T-helper 1 cell treated with Interleukin-12 subunit alpha and Interleukin-12 subunit beta and Interleukin-4 antibody, amounts not matched to agents 30 ng/mL and 1 ng/mL, for 36 hours (primary cell): ENCODE data around the gene PIK3R6. TPM values are rescaled to one million over a fixed set of nuclear protein-coding genes. Genes with fewer than 3 reads are reported as not detected.

Experiments used
- intact Hi-C: fragments of 100-400 bp; cut with micrococcal nuclease; formaldehyde crosslinking; loops from one replicate; pipeline ENCODE4 v1.15.1; 2024
- total RNA-seq: library from RNA; stranded (reverse); gene quantifications from 2 replicates; pipeline ENCODE4 v1.2.3, GENCODE V29; 2022

Gene PIK3R6
- total RNA-seq, 1 donor from 2014 or later = 4.3 TPM

GRCh38 chr17:8894202-8894671, 26.8 kb upstream of the PIK3R6 start:
- intact Hi-C loops = loop anchor here (10.0 kb wide), 1 partner anchor 109 kb away; no protein-coding TSS in a partner anchor

DNA sequence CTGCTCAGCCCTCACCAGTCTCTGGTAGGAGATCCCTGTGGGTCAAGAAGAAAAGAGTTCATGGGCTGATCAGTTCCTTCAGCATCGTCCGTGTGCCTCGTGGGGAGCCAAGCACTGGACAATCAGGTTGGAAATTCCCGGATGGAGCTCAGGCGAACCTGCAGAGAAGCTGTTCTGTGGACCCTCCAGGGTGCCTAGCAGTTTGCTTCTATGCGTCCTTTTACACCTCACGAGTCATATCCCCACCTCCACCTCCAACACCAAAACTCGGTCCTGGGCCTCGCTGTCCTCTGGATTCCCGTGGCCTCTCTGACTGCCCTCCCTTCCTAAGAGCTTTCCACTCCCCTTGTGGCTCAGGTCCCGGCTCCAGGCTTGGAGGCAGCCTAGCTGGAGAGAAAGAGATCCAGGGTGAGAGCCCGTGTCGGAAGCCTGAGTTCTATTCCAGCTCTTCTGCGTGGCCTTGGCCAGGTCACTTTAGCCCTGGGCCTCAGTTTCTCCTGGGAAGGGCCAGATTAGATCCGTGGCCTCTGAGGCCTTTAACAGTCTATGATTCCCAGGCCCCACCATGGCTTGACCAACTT, 26.2 kb upstream of the PIK3R6 start:
- intact Hi-C loops = loop anchor here (10.0 kb wide), 1 partner anchor 109 kb away; no protein-coding TSS in a partner anchor

DNA sequence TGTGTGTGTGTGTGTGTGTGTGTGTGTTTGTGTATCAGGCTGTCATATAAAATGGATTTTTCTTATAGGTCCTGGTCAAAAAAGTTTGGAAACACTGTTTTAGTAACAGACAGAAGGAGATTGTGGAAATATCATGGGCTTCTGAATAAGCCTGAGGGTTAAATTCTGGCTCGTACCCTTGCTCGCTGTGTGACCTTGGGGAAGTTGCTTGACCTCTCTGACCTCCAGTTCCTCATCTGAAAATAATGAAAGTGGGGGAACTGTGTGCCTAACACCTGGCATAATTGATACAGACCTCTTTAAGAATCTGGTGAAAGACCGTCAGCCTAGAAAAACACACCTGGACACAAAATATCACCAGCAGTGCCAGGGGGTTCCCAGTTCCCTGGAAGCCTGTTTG, 25.6 kb upstream of the PIK3R6 start:
- intact Hi-C loops = loop anchor here (10.0 kb wide), 1 partner anchor 108 kb away; no protein-coding TSS in a partner anchor

DNA sequence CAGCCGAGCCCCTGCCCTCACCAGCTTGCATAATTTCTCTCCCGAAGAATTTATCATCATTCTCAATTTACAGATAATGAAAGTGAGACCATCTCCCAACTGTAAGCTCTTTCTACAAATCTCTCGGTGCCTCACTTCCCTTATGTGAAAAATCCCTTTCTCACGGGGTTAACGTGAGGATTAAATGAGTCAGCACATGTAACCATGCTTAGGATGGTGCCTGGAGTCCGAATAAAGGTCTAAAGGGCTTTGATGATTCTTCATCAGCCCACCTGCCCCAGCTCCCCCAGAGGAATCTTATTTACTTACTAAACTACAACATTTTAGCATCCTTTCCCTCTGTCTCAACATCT, 24.8 kb upstream of the PIK3R6 start:
- intact Hi-C loops = loop anchor here (10.0 kb wide), 1 partner anchor 108 kb away; no protein-coding TSS in a partner anchor

- intact Hi-C loops = loop anchor here (10.0 kb wide), 1 partner anchor 106 kb away; no protein-coding TSS in a partner anchor
Measured at GRCh38 chr17:8890671-8891070, 23.2 kb upstream of the PIK3R6 start.

GRCh38 chr17:8889458-8890210, 22.2 kb upstream of the PIK3R6 start:
- intact Hi-C loops = loop anchor here (10.0 kb wide), 1 partner anchor 105 kb away; no protein-coding TSS in a partner anchor

GRCh38 chr17:8888704-8889302, 21.3 kb upstream of the PIK3R6 start:
- intact Hi-C loops = no loop called here

DNA sequence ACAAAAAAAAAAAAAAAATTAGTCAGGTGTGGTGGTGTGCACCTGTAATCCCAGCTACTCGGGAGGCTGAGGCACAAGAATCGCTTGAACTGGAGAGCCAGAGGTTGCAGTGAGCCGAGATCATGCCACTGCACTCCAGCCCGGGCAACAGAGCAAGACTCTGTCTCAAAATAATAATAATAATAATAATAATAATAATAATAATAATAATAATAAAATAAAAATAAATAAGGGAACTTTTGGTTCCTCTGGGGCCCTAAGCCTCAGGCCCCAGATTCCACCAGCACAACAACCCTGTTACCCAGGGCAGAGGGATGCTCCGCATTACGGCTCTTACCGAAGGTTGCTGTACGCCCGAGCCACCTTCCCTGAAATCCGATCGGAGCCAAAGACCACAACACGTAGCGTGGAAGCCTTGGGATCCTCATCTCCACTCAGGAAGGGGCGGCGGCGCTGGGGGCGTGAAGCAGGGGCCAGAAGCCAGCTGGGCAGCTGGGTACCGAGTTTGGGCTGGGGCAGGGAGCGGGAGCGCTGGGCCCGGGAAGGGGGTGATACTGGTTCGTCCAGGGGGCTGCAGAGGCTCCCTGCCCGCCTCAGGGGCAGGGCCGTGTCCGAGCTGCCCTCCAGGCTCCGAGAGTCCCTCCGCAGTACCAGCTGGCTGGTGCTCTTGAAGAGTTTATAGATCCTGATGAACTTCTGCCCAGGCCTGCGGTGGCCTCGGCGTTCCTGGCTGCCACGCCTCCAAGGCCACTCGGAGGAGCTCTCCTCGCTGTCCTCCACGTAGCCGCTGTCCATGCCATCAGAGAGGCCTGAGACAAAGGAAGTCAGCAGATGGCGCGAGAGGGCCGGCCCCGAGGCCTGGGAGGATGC, 20.6 kb upstream of the PIK3R6 start:
- intact Hi-C loops = no loop called here

GRCh38 chr17:8887301-8887700, 19.8 kb upstream of the PIK3R6 start:
- intact Hi-C loops = no loop called here

DNA sequence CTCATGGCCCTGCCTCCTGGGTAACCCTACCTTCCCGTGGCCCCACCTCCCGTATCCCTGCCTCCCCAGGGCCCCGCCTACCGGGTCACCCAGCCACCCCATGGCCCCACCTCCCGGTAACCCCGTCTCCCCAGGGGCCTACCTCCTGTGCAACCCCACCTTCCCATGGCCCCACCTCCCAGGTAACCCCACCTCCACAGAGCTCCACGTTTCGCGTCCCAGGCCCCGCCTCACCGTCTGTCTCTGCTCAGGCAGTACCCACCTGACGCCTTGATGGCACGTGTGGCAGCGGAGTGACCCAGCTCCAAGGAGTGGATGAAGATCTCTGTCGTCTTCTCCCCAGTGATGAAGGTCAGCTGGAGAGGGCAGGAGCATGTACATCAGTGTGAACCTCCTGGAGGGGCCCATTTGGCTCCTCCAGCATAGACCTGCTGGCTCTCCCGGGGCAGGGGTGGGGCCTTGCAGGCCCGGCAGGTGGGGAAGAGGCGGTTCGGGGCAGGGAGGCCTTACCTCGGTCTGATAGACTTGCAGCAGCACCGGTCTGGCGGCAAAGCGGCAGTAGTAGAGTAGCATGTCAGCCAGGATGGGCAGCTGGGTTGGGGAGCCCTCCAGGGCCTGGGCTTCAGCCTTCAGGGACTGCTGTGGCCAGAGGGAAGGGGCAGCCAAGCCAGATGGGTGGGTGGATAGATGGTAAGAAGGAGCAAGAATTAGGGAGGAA, 18.7 kb upstream of the PIK3R6 start:
- intact Hi-C loops = loop anchor here (1.0 kb wide), 1 partner anchor 79 kb away; the partner anchor contains the start of gene PIK3R5

GRCh38 chr17:8885163-8885966, 17.9 kb upstream of the PIK3R6 start:
- intact Hi-C loops = loop anchor here (1.0 kb wide), 1 partner anchor 80 kb away; the partner anchor contains the start of gene PIK3R5

GRCh38 chr17:8884336-8884990, 17.0 kb upstream of the PIK3R6 start:
- intact Hi-C loops = no loop called here

DNA sequence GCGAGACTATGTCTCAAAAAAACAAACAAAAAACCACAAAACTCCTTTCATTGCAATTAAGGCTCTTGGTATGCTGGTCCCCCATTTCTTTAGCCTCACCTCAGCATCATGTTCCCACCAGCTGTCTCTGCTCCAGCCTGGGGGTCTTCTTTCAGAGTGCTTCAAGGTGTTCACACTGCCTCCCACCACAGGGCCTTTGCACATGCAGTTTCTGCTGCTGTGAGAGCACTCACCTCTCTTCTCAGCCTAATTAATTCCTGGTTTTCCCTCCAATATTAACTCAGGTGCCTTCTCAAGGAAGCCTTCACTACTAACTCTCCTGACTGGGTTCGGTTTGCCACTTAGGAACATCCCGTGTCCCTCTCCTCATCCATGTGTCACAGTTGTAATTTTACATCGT, 15.9 kb upstream of the PIK3R6 start:
- intact Hi-C loops = no loop called here

GRCh38 chr17:8881606-8882005, 14.1 kb upstream of the PIK3R6 start:
- intact Hi-C loops = no loop called here

- intact Hi-C loops = no loop called here
Measured at GRCh38 chr17:8880466-8880865, 13.0 kb upstream of the PIK3R6 start.

GRCh38 chr17:8879410-8879809, 11.9 kb upstream of the PIK3R6 start:
- intact Hi-C loops = no loop called here

- intact Hi-C loops = no loop called here
Measured at GRCh38 chr17:8877984-8878383, 10.5 kb upstream of the PIK3R6 start.

- intact Hi-C loops = no loop called here
Measured at GRCh38 chr17:8875957-8876356, 8.5 kb upstream of the PIK3R6 start.

DNA sequence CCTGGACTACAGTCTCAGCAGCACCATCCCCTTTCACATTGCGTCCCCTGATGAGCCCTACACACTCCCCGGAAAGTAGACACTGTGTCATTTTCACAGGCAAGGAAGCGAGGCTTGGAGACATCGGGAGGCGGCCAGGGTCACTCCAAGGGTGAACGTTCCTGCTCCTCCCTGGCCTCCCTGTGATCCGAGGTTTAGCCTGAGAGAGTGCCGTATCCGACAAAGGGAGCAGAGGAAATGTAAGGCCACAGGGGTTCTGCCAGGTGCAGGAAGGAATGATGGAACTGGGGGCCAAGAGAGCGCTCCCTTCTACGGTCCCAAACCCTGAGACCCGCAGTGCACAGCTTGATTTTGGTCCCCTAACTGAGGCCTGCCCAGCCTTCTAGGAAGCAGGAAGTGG, 8.0 kb upstream of the PIK3R6 start:
- intact Hi-C loops = no loop called here
